DMS 273 (cell line): ENCODE results near the gene CTDNEP1.

Experiments used
- DNase-seq: peaks from one replicate; lab custom pipeline; 2025; ENCODE audit not compliant: unreplicated experiment; lab: John Stamatoyannopoulos, UW

The CTDNEP1 gene

GRCh38 chr17:7232114-7232513 is 19.4 kb downstream of the CTDNEP1 start:
- no peak for DNase-seq

- DNase-seq: no peak
Measured at GRCh38 chr17:7229504-7229903, 22.0 kb downstream of the CTDNEP1 start.

GRCh38 chr17:7228920-7229319 is 22.6 kb downstream of the CTDNEP1 start:
- no peak for DNase-seq

GRCh38 chr17:7226721-7227710 is 24.5 kb downstream of the CTDNEP1 start:
- DNase-seq: no peak

GRCh38 chr17:7225711-7226331 is 25.7 kb downstream of the CTDNEP1 start:
- DNase-seq: no peak

GRCh38 chr17:7224661-7225111 is 26.8 kb downstream of the CTDNEP1 start:
- DNase-seq: no peak

- DNase-seq: no peak
Measured at GRCh38 chr17:7224110-7224509, 27.4 kb downstream of the CTDNEP1 start.

GRCh38 chr17:7223375-7223774 is 28.2 kb downstream of the CTDNEP1 start:
- no peak for DNase-seq

GRCh38 chr17:7222972-7223292 is 28.6 kb downstream of the CTDNEP1 start:
- DNase-seq: no peak

- no peak for DNase-seq
Measured at GRCh38 chr17:7222093-7222971, 29.2 kb downstream of the CTDNEP1 start.

- no peak for DNase-seq
Measured at GRCh38 chr17:7221278-7222092, 30.0 kb downstream of the CTDNEP1 start.

GRCh38 chr17:7220593-7221277 is 30.8 kb downstream of the CTDNEP1 start:
- DNase-seq: peak; percentile 75

- DNase-seq: peak; percentile 84
Measured at GRCh38 chr17:7219812-7220592, 31.5 kb downstream of the CTDNEP1 start, which contains the start of the genes ACADVL and DLG4. Gene ACADVL (plus strand): TSS chr17:7219938. CDS start chr17:7219985, 47 bp downstream. Gene DLG4 (minus strand): TSS chr17:7219836.

- DNase-seq: no peak
Measured at GRCh38 chr17:7219229-7219811, 32.2 kb downstream of the CTDNEP1 start.

- DNase-seq: peak; percentile 39
Measured at GRCh38 chr17:7218758-7219157, 32.8 kb downstream of the CTDNEP1 start.

- no peak for DNase-seq
Measured at GRCh38 chr17:7218166-7218565, 33.4 kb downstream of the CTDNEP1 start.

- peak; percentile 74 for DNase-seq
Measured at GRCh38 chr17:7217113-7217987, 34.2 kb downstream of the CTDNEP1 start.
